CD4-positive, alpha-beta T cell (primary cell): ENCODE data around the gene RIC3. TPM values are rescaled to one million over a fixed set of nuclear protein-coding genes. Genes with fewer than 3 reads are reported as not detected.

Experiments
- ATAC-seq: fragments of 200-7000 bp; cut with Tn5 transposase; one replicate; pipeline ENCODE4 v1.10.0; 2022; ENCODE audit warnings: mild to moderate bottlenecking; ENCODE audit not compliant: poor library complexity
- CTCF ChIA-PET: fragments of 350-600 bp; sonication (Branson Sonifier 250); formaldehyde crosslinking; loops from one replicate; lab custom pipeline; 2021; ENCODE audit warnings: antibody characterized with exemption, inconsistent platforms; lab: Charles Lee
- POLR2A ChIA-PET: fragments of 350-600 bp; sonication (Branson Sonifier 250); formaldehyde crosslinking; loops from one replicate; lab custom pipeline; 2021; ENCODE audit warnings: antibody characterized with exemption, inconsistent platforms; lab: Charles Lee
- DNase-seq, 14 experiments: peaks; one replicate each; pipeline ENCODE4 v3.0.0-alpha.2; 2013 to 2020; ENCODE audit warnings: mixed read lengths in 2 of 14
- H3K27ac ChIP-seq, 2 donors: one replicate each; pipeline versions ENCODE4 v1.5.1 to v1.7.0; 2013; ENCODE audit warnings: low read length in 2 of 2, low read depth in 1 of 2, mild to moderate bottlenecking in 1 of 2
- H3K27me3 ChIP-seq, 2 experiments: 1 replicate in 1 of 2; 2 replicates in 1 of 2; pipeline versions ENCODE4 v1.6.1 to v1.7.0; 2013; ENCODE audit warnings: low read length in 2 of 2, control low read depth in 1 of 2, mild to moderate bottlenecking in 1 of 2, moderate library complexity in 1 of 2; ENCODE audit not compliant: insufficient read depth in 2 of 2, control insufficient read depth in 1 of 2
- H3K36me3 ChIP-seq: one replicate; pipeline ENCODE4 v1.6.1; 2013; ENCODE audit warnings: low read length, control low read depth; ENCODE audit not compliant: insufficient read depth
- H3K4me1 ChIP-seq: one replicate; pipeline ENCODE4 v1.6.1; 2013; ENCODE audit warnings: low read length, control low read depth; ENCODE audit not compliant: insufficient read depth
- H3K4me3 ChIP-seq: one replicate; pipeline ENCODE4 v1.5.1; 2013; ENCODE audit warnings: mild to moderate bottlenecking, low read length, moderate library complexity
- H3K9me3 ChIP-seq, 2 experiments: 1 replicate in 1 of 2; 2 replicates in 1 of 2; pipeline versions ENCODE4 v1.6.1 to v1.7.0; 2013; ENCODE audit warnings: low read length in 2 of 2, mild to moderate bottlenecking in 2 of 2, control low read depth in 1 of 2, moderate library complexity in 1 of 2; ENCODE audit not compliant: control insufficient read depth in 1 of 2, insufficient read depth in 1 of 2
- H3K27ac Mint-ChIP-seq: one replicate; pipeline ENCODE4 v1.8.0; 2020; ENCODE audit warnings: mixed read lengths
- H3K27me3 Mint-ChIP-seq: one replicate; pipeline ENCODE4 v1.8.0; 2021; ENCODE audit warnings: mixed read lengths
- H3K36me3 Mint-ChIP-seq: one replicate; pipeline ENCODE4 v1.8.0; 2021; ENCODE audit warnings: low read depth, mixed read lengths
- H3K4me1 Mint-ChIP-seq: one replicate; pipeline ENCODE4 v1.8.0; 2021; ENCODE audit warnings: low read depth, mixed read lengths
- H3K4me3 Mint-ChIP-seq: one replicate; pipeline ENCODE4 v1.8.0; 2020; ENCODE audit warnings: mild to moderate bottlenecking, mixed read lengths
- H3K9me3 Mint-ChIP-seq: one replicate; pipeline ENCODE4 v1.8.0; 2020; ENCODE audit warnings: mixed read lengths
- CTCF ChIP-seq: fragments of 200-600 bp; IDR thresholded peaks from one replicate; pipeline ENCODE4 v1.8.0; 2022; ENCODE audit warnings: antibody characterized with exemption, mild to moderate bottlenecking
- intact Hi-C, 2 experiments: fragments of 100-400 bp; cut with DNase I in 1 of 2; cut with micrococcal nuclease in 1 of 2; formaldehyde crosslinking; loops; one replicate each; pipeline versions ENCODE4 v1.15.1 to v1.9.0; 2023 to 2025; cut with DNase I, micrococcal nuclease
- total RNA-seq, 174 experiments: library from RNA in 2 of 174; stranded (reverse) in 2 of 174; gene quantifications; one replicate each; pipeline ENCODE4 v1.2.3 and lab custom pipeline; 2021 to 2026

The RIC3 gene
- total RNA-seq, 2 experiments from 2014 or later = 55.3 to 57.6 TPM

- no peak for ATAC-seq
- POLR2A ChIA-PET = no interaction called here
- intact Hi-C loops = no loop called here
- no peak for DNase-seq
- no peaks in the 10 kb centered on the region for H3K9me3 ChIP-seq
- Mint-ChIP-seq H3K4me1 (no peaks in the 10 kb centered on the region), H3K27me3 (no peaks in the 10 kb centered on the region), H3K9me3 (no peaks in the 10 kb centered on the region), H3K27ac (no peak overlapping the region), H3K36me3 (peaks cover 27% of the 10 kb centered on the region), H3K4me3 (no peak overlapping the region)
- no peaks in the 10 kb centered on the region for H3K27me3 ChIP-seq
- CTCF ChIA-PET = no interaction called here
- H3K27ac ChIP-seq = no peak overlapping the region
- H3K4me3 ChIP-seq = no peak overlapping the region
- TF ChIP-seq CTCF = no peak
- H3K4me1 ChIP-seq = no peaks in the 10 kb centered on the region
- peaks cover 10% of the 10 kb centered on the region for H3K36me3 ChIP-seq
These were observed 65.9 kb downstream of the RIC3 start for GRCh38 chr11:8102965-8103364.

GRCh38 chr11:8102296-8102915 is 66.4 kb downstream of the RIC3 start:
- POLR2A ChIA-PET = no interaction called here
- Mint-ChIP-seq H3K4me1 (no peaks in the 10 kb centered on the region), H3K4me3 (no peak overlapping the region), H3K27me3 (no peaks in the 10 kb centered on the region), H3K27ac (no peak overlapping the region), H3K9me3 (no peaks in the 10 kb centered on the region), H3K36me3 (peaks cover 21% of the 10 kb centered on the region)
- intact Hi-C loops = no loop called here
- ATAC-seq (no peak), DNase-seq (no peak)
- no peaks in the 10 kb centered on the region for H3K4me1 ChIP-seq
- CTCF ChIA-PET = no interaction called here
- no peak for TF ChIP-seq CTCF
- no peak overlapping the region for H3K4me3 ChIP-seq
- H3K9me3 ChIP-seq = no peaks in the 10 kb centered on the region
- no peak overlapping the region for H3K27ac ChIP-seq
- H3K27me3 ChIP-seq = no peaks in the 10 kb centered on the region
- H3K36me3 ChIP-seq = peaks cover 8% of the 10 kb centered on the region

- H3K27ac ChIP-seq = no peak overlapping the region
- ATAC-seq = no peak
- no peaks in the 10 kb centered on the region for H3K9me3 ChIP-seq
- no peak overlapping the region for H3K27ac Mint-ChIP-seq
- ChIA-PET POLR2A (no interaction called here), CTCF (no interaction called here)
- no peaks in the 10 kb centered on the region for H3K4me1 ChIP-seq
- TF ChIP-seq CTCF = no peak
- no peak overlapping the region for H3K4me3 ChIP-seq
- H3K27me3 Mint-ChIP-seq = no peaks in the 10 kb centered on the region
- no peaks in the 10 kb centered on the region for H3K9me3 Mint-ChIP-seq
- intact Hi-C loops = no loop called here
- H3K36me3 ChIP-seq = peaks cover 2% of the 10 kb centered on the region
- peaks cover 14% of the 10 kb centered on the region for H3K36me3 Mint-ChIP-seq
- H3K4me1 Mint-ChIP-seq = no peaks in the 10 kb centered on the region
- DNase-seq = no peak
- H3K27me3 ChIP-seq = no peaks in the 10 kb centered on the region
- H3K4me3 Mint-ChIP-seq = no peak overlapping the region
These were observed 67.4 kb downstream of the RIC3 start for GRCh38 chr11:8101421-8101820.
